Measurements from ENCODE around the gene FPGS. TPM values are rescaled to one million over a fixed set of nuclear protein-coding genes. Genes with fewer than 3 reads are reported as not detected.
A peak's percentile ranks its signal among the peaks of the same experiment; 100 is the strongest.

FPGS gene
- total RNA-seq, 1 donor from 2014 or later = 65.1 TPM

DNA sequence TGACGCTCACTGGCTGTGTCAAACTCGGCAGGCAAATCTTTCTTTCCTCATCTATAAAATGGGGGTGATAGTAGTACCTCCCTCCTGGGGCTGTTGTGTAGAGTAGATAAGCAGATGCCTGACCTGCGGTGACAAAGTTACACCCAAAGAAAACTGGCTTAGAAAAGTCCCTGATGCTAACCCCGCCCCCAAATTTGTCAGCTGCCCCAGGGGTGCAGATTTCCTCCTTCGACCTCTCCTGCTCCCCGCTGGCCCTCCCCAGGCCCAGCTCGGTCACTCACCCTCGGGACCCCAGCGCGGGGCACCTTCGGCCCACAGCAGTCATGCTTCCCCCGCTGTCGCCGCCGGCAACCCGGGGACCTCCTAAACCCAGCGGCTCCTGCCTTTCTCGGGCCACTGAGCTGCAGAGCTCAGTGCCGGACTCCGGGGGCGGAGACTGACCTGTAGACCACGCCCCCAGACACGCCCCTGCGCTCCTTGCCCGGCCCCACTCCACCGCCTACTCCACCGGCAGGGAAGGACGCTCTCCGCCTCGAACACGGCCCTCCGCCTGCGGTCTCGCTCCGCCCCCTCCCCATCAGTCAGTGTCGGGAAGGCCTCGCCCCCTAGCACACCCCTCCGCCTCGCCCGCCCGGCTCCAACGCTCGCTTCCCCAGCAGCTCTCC lies 31.6 kb upstream of the FPGS start:
- H3K27ac Mint-ChIP-seq (ENCODE audit: unreplicated experiment) = peak overlapping the region; percentile 98
- peaks cover 8% of the 10 kb centered on the region for H3K36me3 Mint-ChIP-seq (ENCODE audit: unreplicated experiment)
- peaks cover 48% of the 10 kb centered on the region for H3K4me1 Mint-ChIP-seq (ENCODE audit: unreplicated experiment)
- DNase-seq (ENCODE audit: extremely low spot score, unreplicated experiment) = peak; percentile 100
- H3K4me3 Mint-ChIP-seq (ENCODE audit: unreplicated experiment) = peak overlapping the region; percentile 94
- no peaks in the 10 kb centered on the region for H3K9me3 Mint-ChIP-seq (ENCODE audit: unreplicated experiment)
- H3K27me3 Mint-ChIP-seq (ENCODE audit: unreplicated experiment) = no peaks in the 10 kb centered on the region
- TF ChIP-seq, protein P1, sequence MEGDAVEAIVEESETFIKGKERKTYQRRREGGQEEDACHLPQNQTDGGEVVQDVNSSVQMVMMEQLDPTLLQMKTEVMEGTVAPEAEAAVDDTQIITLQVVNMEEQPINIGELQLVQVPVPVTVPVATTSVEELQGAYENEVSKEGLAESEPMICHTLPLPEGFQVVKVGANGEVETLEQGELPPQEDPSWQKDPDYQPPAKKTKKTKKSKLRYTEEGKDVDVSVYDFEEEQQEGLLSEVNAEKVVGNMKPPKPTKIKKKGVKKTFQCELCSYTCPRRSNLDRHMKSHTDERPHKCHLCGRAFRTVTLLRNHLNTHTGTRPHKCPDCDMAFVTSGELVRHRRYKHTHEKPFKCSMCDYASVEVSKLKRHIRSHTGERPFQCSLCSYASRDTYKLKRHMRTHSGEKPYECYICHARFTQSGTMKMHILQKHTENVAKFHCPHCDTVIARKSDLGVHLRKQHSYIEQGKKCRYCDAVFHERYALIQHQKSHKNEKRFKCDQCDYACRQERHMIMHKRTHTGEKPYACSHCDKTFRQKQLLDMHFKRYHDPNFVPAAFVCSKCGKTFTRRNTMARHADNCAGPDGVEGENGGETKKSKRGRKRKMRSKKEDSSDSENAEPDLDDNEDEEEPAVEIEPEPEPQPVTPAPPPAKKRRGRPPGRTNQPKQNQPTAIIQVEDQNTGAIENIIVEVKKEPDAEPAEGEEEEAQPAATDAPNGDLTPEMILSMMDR (IDR thresholded peaks at IDR 0.05) = no peak

- peak overlapping the region; percentile 34 for H3K27ac Mint-ChIP-seq (ENCODE audit: unreplicated experiment)
- TF ChIP-seq, protein P1 (IDR thresholded peaks at IDR 0.05) = no peak
- peak overlapping the region; percentile 94 for H3K4me3 Mint-ChIP-seq (ENCODE audit: unreplicated experiment)
- no peaks in the 10 kb centered on the region for H3K9me3 Mint-ChIP-seq (ENCODE audit: unreplicated experiment)
- H3K27me3 Mint-ChIP-seq (ENCODE audit: unreplicated experiment) = no peaks in the 10 kb centered on the region
- DNase-seq (ENCODE audit: extremely low spot score, unreplicated experiment) = no peak
- H3K36me3 Mint-ChIP-seq (ENCODE audit: unreplicated experiment) = peaks cover 5% of the 10 kb centered on the region
- peaks cover 44% of the 10 kb centered on the region for H3K4me1 Mint-ChIP-seq (ENCODE audit: unreplicated experiment)
These were observed 31.0 kb upstream of the FPGS start for GRCh38 chr9:127771570-127772189.

- Mint-ChIP-seq H3K9me3 (ENCODE audit: unreplicated experiment) (no peaks in the 10 kb centered on the region), H3K4me3 (ENCODE audit: unreplicated experiment) (no peak overlapping the region), H3K4me1 (ENCODE audit: unreplicated experiment) (peaks cover 38% of the 10 kb centered on the region), H3K27ac (ENCODE audit: unreplicated experiment) (no peak overlapping the region), H3K36me3 (ENCODE audit: unreplicated experiment) (no peaks in the 10 kb centered on the region), H3K27me3 (ENCODE audit: unreplicated experiment) (no peaks in the 10 kb centered on the region)
- TF ChIP-seq, protein P1 (IDR thresholded peaks at IDR 0.05) = no peak
- no peak for DNase-seq (ENCODE audit: extremely low spot score, unreplicated experiment)
These were observed 30.1 kb upstream of the FPGS start for GRCh38 chr9:127772603-127773002.

- Mint-ChIP-seq H3K9me3 (ENCODE audit: unreplicated experiment) (no peaks in the 10 kb centered on the region), H3K4me1 (ENCODE audit: unreplicated experiment) (peaks cover 33% of the 10 kb centered on the region), H3K36me3 (ENCODE audit: unreplicated experiment) (no peaks in the 10 kb centered on the region), H3K4me3 (ENCODE audit: unreplicated experiment) (no peak overlapping the region), H3K27ac (ENCODE audit: unreplicated experiment) (no peak overlapping the region), H3K27me3 (ENCODE audit: unreplicated experiment) (no peaks in the 10 kb centered on the region)
- TF ChIP-seq, protein P1 (IDR thresholded peaks at IDR 0.05) = no peak
- no peak for DNase-seq (ENCODE audit: extremely low spot score, unreplicated experiment)
These were observed 29.4 kb upstream of the FPGS start for GRCh38 chr9:127773272-127773671.

- no peak overlapping the region for H3K27ac Mint-ChIP-seq (ENCODE audit: unreplicated experiment)
- H3K9me3 Mint-ChIP-seq (ENCODE audit: unreplicated experiment) = no peaks in the 10 kb centered on the region
- no peaks in the 10 kb centered on the region for H3K36me3 Mint-ChIP-seq (ENCODE audit: unreplicated experiment)
- TF ChIP-seq, protein P1 (IDR thresholded peaks at IDR 0.05) = no peak
- no peak overlapping the region for H3K4me3 Mint-ChIP-seq (ENCODE audit: unreplicated experiment)
- DNase-seq (ENCODE audit: extremely low spot score, unreplicated experiment) = no peak
- H3K27me3 Mint-ChIP-seq (ENCODE audit: unreplicated experiment) = no peaks in the 10 kb centered on the region
- peaks cover 31% of the 10 kb centered on the region for H3K4me1 Mint-ChIP-seq (ENCODE audit: unreplicated experiment)
These were observed 28.7 kb upstream of the FPGS start for GRCh38 chr9:127773981-127774380.
